Measurements from ENCODE around the gene CACNA2D2. TPM values are rescaled to one million over a fixed set of nuclear protein-coding genes. Genes with fewer than 3 reads are reported as not detected.

Gene CACNA2D2
- total and polyA plus RNA-seq, 2 of the 13 experiments (the other 11 are each of a cell fraction or from before 2014, with no cell fraction given) = not detected

- TF ChIP-seq THRA (CRISPR knock-in tag; IDR thresholded peaks at IDR 0.05; ENCODE audit: borderline replicate concordance) (peak; percentile 31; the same call in 1 of the 2 replicates), ZNF138 (CRISPR knock-in tag; IDR thresholded peaks at IDR 0.05; ENCODE audit: low read depth) (no peak), HNRNPL (IDR thresholded peaks at IDR 0.05; ENCODE audit: low read depth, low read length) (0 out of 2 replicates have a peak, but pooled peaks have one; percentile 56), SP2 (CRISPR knock-in tag; IDR thresholded peaks at IDR 0.05) (no peak), GFI1 (CRISPR knock-in tag; IDR thresholded peaks at IDR 0.05; ENCODE audit: borderline replicate concordance) (no peak), ZSCAN29 (CRISPR knock-in tag; conservative IDR thresholded peaks at IDR 0.05) (0 out of 2 replicates have a peak, but pooled peaks have one; percentile 38), TBL1XR1 (IDR thresholded peaks at IDR 0.05; ENCODE audit: borderline replicate concordance, low read length, partially characterized antibody) (no peak), ZNF383 (CRISPR knock-in tag; IDR thresholded peaks at IDR 0.05; ENCODE audit: borderline replicate concordance) (0 out of 2 replicates have a peak, but pooled peaks have one; percentile 77), RBM22 (optimal IDR thresholded peaks at IDR 0.05; ENCODE audit: low read length) (peak; percentile 59), ZBTB26 (CRISPR knock-in tag; IDR thresholded peaks at IDR 0.05; ENCODE audit: borderline replicate concordance) (no peak; the same call in 1 of the 2 replicates), TFAP4 (IDR thresholded peaks at IDR 0.05; ENCODE audit: borderline replicate concordance, low read depth) (0 out of 2 replicates have a peak, but pooled peaks have one; percentile 33), HNRNPLL (IDR thresholded peaks at IDR 0.05; ENCODE audit: low read depth, low read length, poor library complexity, severe bottlenecking) (peak; percentile 11), PAX8 (CRISPR knock-in tag; IDR thresholded peaks at IDR 0.05; ENCODE audit: borderline replicate concordance) (0 out of 2 replicates have a peak, but pooled peaks have one; percentile 27), ELF3 (CRISPR knock-in tag; IDR thresholded peaks at IDR 0.05) (0 out of 2 replicates have a peak, but pooled peaks have one; percentile 23), GABPA (IDR thresholded peaks at IDR 0.05; ENCODE audit: low read depth, low read length) (no peak), GABPA (CRISPR knock-in tag; IDR thresholded peaks at IDR 0.05; ENCODE audit: low read depth) (no peak; the same call in 1 of the 2 replicates), ZNF570 (CRISPR knock-in tag; IDR thresholded peaks at IDR 0.05; ENCODE audit: borderline replicate concordance) (no peak), RARA (CRISPR knock-in tag; IDR thresholded peaks at IDR 0.05) (peak; percentile 34), ATF1 (CRISPR knock-in tag; IDR thresholded peaks at IDR 0.05) (no peak), SPEN (CRISPR knock-in tag; IDR thresholded peaks at IDR 0.05; ENCODE audit: low read depth) (no peak), AGO2 (optimal IDR thresholded peaks at IDR 0.05; ENCODE audit: low read depth, low read length) (peak; percentile 99), NR2F6 (IDR thresholded peaks at IDR 0.05) (0 out of 2 replicates have a peak, but pooled peaks have one; percentile 9), NR2F6 (CRISPR knock-in tag; IDR thresholded peaks at IDR 0.05) (peak; percentile 76)
- TF ChIP-seq, protein P1, sequence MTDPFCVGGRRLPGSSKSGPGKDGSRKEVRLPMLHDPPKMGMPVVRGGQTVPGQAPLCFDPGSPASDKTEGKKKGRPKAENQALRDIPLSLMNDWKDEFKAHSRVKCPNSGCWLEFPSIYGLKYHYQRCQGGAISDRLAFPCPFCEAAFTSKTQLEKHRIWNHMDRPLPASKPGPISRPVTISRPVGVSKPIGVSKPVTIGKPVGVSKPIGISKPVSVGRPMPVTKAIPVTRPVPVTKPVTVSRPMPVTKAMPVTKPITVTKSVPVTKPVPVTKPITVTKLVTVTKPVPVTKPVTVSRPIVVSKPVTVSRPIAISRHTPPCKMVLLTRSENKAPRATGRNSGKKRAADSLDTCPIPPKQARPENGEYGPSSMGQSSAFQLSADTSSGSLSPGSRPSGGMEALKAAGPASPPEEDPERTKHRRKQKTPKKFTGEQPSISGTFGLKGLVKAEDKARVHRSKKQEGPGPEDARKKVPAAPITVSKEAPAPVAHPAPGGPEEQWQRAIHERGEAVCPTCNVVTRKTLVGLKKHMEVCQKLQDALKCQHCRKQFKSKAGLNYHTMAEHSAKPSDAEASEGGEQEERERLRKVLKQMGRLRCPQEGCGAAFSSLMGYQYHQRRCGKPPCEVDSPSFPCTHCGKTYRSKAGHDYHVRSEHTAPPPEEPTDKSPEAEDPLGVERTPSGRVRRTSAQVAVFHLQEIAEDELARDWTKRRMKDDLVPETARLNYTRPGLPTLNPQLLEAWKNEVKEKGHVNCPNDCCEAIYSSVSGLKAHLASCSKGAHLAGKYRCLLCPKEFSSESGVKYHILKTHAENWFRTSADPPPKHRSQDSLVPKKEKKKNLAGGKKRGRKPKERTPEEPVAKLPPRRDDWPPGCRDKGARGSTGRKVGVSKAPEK (CRISPR knock-in tag; IDR thresholded peaks at IDR 0.05; ENCODE audit: borderline replicate concordance) = no peak
These were observed 180.9 kb downstream of the CACNA2D2 start, which contains the start of gene HYAL2 (continued) for GRCh38 chr3:50322386-50323091.

Data from HepG2 (cell line).